MCF 10A (cell line): ENCODE measurements around the gene FCHO1. TPM values are rescaled to one million over a fixed set of nuclear protein-coding genes. Genes with fewer than 3 reads are reported as not detected.
"Not testable (repeated sequence)": the region's sequence is repeated elsewhere in the genome, so short reads cannot be mapped to it uniquely, and the experiment has no call there.

Experiments used
- BruUV-seq: library from RNA; stranded (reverse); fragments of 400-500 nt; replicated peaks from 2 replicates; lab custom pipeline; 2021; lab: Mats Ljungman, UMichigan
- CTCF ChIA-PET: fragments of 300-600 bp; sonication (Branson Sonifier 250); formaldehyde crosslinking; extraction: SDS; loops from one replicate; lab custom pipeline; 2021; ENCODE audit warnings: antibody characterized with exemption, inconsistent platforms; lab: Yijun Ruan, JAX
- POLR2A ChIA-PET: fragments of 300-600, 350-650 bp; sonication (Branson Sonifier 250); formaldehyde crosslinking; extraction: SDS; loops from one replicate; lab custom pipeline; 2020; ENCODE audit warnings: antibody characterized with exemption, inconsistent platforms; lab: Yijun Ruan, JAX
- DNase-seq: peaks from one replicate; pipeline ENCODE4 v3.0.0-alpha.2; 2018; ENCODE audit not compliant: unreplicated experiment
- H3K27ac Mint-ChIP-seq: one replicate; pipeline ENCODE4 v1.8.0; 2022; ENCODE audit warnings: mild to moderate bottlenecking, low read depth, mixed read lengths; ENCODE audit not compliant: unreplicated experiment
- H3K27me3 Mint-ChIP-seq: one replicate; pipeline ENCODE4 v1.8.0; 2022; ENCODE audit warnings: mixed read lengths; ENCODE audit not compliant: insufficient read depth, unreplicated experiment
- H3K36me3 Mint-ChIP-seq: one replicate; pipeline ENCODE4 v1.8.0; 2022; ENCODE audit warnings: mild to moderate bottlenecking, moderate library complexity, mixed read lengths; ENCODE audit not compliant: insufficient read depth, unreplicated experiment
- H3K4me1 Mint-ChIP-seq: one replicate; pipeline ENCODE4 v1.8.0; 2022; ENCODE audit warnings: mixed read lengths; ENCODE audit not compliant: insufficient read depth, unreplicated experiment
- H3K4me3 Mint-ChIP-seq: one replicate; pipeline ENCODE4 v1.8.0; 2022; ENCODE audit warnings: mild to moderate bottlenecking, moderate library complexity, mixed read lengths; ENCODE audit not compliant: unreplicated experiment
- H3K9me3 Mint-ChIP-seq: one replicate; pipeline ENCODE4 v1.8.0; 2022; ENCODE audit warnings: mixed read lengths; ENCODE audit not compliant: unreplicated experiment
- intact Hi-C: fragments of 100-400 bp; cut with micrococcal nuclease; formaldehyde crosslinking; loops from 2 replicates; pipeline ENCODE4 v1.14.1; 2022
- total RNA-seq: library from RNA; stranded (reverse); gene quantifications from 2 replicates; pipeline ENCODE4 v1.2.3, GENCODE V29; 2022
- TF ChIP-seq, protein P1 (sequence below): fragments of 200-600 bp; IDR thresholded peaks from one replicate; pipeline ENCODE4 v1.8.0; 2022; ENCODE audit warnings: antibody characterized with exemption, mild to moderate bottlenecking; ENCODE audit not compliant: unreplicated experiment

Gene FCHO1
- total RNA-seq, 1 experiment from 2014 or later, result 0.23 TPM

DNA sequence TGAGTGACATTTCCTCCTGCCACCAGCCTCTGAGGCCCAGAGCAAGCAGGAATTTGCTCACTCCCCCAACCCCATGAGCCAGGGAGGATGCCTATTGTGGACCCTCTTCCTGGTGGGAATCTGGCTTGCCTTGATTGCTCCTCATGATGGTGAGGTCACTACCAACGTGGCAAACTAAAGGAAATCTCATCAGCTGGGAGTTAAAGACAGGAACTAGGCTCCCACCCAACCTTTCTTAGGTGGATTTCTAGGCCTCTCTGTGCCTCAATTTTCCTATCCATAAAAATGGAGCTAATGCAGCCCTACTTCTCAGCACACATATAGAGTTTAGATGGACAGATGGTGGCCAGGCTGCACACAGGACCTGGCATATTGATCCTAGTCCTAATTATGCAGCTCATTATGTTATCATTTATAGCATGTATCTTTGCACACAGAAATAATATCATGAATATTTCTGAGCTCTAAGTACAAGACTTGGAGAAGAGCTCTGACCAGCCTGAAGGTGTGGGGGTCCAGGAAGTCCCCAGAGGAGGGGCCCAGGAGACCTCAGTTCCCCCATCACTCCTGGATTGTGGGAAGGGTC lies 45.7 kb downstream of the FCHO1 start:
- TF ChIP-seq, protein P1, sequence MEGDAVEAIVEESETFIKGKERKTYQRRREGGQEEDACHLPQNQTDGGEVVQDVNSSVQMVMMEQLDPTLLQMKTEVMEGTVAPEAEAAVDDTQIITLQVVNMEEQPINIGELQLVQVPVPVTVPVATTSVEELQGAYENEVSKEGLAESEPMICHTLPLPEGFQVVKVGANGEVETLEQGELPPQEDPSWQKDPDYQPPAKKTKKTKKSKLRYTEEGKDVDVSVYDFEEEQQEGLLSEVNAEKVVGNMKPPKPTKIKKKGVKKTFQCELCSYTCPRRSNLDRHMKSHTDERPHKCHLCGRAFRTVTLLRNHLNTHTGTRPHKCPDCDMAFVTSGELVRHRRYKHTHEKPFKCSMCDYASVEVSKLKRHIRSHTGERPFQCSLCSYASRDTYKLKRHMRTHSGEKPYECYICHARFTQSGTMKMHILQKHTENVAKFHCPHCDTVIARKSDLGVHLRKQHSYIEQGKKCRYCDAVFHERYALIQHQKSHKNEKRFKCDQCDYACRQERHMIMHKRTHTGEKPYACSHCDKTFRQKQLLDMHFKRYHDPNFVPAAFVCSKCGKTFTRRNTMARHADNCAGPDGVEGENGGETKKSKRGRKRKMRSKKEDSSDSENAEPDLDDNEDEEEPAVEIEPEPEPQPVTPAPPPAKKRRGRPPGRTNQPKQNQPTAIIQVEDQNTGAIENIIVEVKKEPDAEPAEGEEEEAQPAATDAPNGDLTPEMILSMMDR, result no peak
- no TSS peak for BruUV-seq
- DNase-seq, result no peak
- Mint-ChIP-seq H3K4me1 (peaks cover 13% of the 10 kb centered on the region), H3K27ac (peak overlapping the region; percentile 9), H3K36me3 (no peaks in the 10 kb centered on the region), H3K9me3 (no peaks in the 10 kb centered on the region), H3K27me3 (no peaks in the 10 kb centered on the region), H3K4me3 (no peak overlapping the region)
- intact Hi-C loops, result no loop called here
- ChIA-PET POLR2A (interaction anchor here (1.1 kb wide), 1 partner anchor 137 kb away, joined by 4 read pairs; no protein-coding TSS in a partner anchor), CTCF (interaction anchor here (0.6 to 1.0 kb wide), 2 partner anchors 13 to 31 kb away, joined by 3 to 5 read pairs; no protein-coding TSS in a partner anchor)

DNA sequence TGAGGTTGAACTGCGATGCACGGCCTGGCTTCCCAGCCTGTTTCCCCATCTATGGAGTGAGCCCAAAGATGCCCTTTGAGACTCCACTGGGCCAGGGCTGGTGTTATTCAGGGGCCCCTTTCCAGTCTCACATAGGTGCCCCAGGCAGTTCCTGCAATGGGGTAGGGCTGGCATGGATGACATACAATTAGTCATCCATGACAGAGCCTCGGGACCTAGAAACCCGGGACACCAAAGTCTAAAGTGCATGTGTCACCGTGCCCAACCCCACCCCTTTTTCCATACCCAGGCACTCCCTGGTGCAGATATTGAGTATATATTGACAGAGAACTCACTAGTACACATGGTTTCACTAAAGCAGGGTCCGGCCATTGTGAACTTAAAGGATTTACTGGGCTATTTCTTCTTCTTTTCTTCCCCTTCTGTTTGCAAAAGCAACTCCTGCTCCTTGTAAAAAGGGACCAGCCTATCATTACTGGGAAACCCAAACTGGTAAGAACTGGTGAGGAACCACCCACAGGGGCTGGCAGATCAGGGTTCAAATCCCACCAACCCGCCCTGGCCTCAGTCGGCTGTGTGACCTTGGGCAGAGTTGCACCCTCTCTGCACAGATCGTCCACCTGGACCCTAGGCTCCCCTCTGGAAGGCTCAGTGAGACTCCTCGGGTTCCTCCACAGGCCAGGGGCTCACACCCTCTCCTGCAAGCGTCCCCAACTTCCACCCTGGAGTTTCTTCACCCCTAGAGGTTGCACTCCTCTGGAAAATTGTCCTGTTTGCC lies 46.3 kb downstream of the FCHO1 start:
- no peak overlapping the region for H3K4me3 Mint-ChIP-seq
- ChIA-PET CTCF (interaction anchor here (0.6 to 1.0 kb wide), 3 partner anchors 14 to 302 kb away, joined by 3 to 5 read pairs (median 3); no protein-coding TSS in a partner anchor), POLR2A (interaction anchor here (1.1 kb wide), 1 partner anchor 136 kb away, joined by 4 read pairs; no protein-coding TSS in a partner anchor)
- peak; percentile 89 for DNase-seq
- TF ChIP-seq, protein P1, result no peak
- intact Hi-C loops, result no loop called here
- peak overlapping the region; percentile 9 for H3K27ac Mint-ChIP-seq
- peaks cover 13% of the 10 kb centered on the region for H3K4me1 Mint-ChIP-seq
- H3K36me3 Mint-ChIP-seq, result no peaks in the 10 kb centered on the region
- no TSS peak for BruUV-seq
- H3K9me3 Mint-ChIP-seq, result no peaks in the 10 kb centered on the region
- no peaks in the 10 kb centered on the region for H3K27me3 Mint-ChIP-seq

DNA sequence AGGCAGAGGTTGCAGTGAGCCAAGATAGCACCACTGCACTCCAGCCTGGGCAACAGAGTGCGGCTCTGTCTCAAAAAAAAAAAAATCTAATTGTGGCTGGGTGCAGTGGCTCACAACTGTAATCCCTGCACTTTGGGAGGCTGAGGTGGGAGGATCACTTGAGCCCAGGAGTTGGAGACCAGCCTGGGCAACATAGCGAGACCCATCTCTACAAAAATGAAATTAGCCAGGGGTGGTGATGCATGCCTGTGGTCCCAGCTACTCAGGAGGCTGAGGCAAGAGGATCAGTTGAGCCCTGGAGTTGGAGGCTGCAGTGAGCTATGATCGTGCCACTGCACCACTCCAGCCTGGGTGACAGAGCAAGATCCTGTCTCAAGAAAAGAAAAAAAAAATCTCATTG lies 47.3 kb downstream of the FCHO1 start:
- BruUV-seq, DNase-seq, intact Hi-C loops, H3K9me3 Mint-ChIP-seq, H3K4me3 Mint-ChIP-seq, H3K27ac Mint-ChIP-seq, H3K27me3 Mint-ChIP-seq, H3K36me3 Mint-ChIP-seq: not testable (repeated sequence)
- CTCF ChIA-PET, result interaction anchor here (0.6 to 1.0 kb wide), 3 partner anchors 13 to 303 kb away, joined by 3 to 5 read pairs (median 4); no protein-coding TSS in a partner anchor
- POLR2A ChIA-PET, result interaction anchor here (0.6 kb wide), 2 partner anchors 87 to 242 kb away, joined by 3 read pairs; no protein-coding TSS in a partner anchor
- H3K4me1 Mint-ChIP-seq, result peaks cover 13% of the 10 kb centered on the region

DNA sequence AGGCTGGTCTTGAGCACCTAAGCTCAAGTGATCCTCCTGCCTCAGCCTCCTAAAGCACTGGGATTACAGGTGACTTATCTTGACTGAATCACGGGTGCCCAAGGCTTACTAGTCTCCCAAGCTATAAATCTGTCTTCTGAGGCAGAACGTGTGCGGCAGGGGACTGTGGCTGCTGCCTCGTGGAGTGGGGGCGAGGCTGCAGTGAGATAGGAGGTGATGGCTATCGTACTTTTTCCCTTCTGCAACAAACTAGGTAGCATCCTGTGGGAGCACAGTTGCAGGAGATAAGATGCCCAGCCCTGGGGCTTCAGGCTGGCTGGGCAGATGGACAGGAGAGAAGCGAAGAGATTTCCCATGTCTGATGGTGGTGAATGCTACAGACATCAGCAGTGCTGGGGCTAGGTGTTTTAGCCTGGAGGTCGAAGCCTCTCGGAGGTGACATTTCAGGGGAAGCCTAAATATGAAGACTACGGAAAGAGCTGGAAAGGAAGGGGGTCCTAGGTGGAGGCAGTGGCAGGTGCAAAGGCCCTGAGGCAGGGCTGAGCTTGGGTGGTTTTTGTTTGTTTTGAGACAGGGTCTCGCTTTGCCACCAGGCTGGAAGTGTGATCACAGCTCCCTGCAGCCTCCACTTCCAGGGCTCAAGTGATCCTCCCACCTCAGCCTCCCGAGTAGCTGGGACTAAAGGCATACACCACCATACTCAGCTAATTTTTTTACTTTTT lies 51.0 kb downstream of the FCHO1 start:
- H3K9me3 Mint-ChIP-seq, result no peaks in the 10 kb centered on the region
- H3K4me1 Mint-ChIP-seq, result peaks cover 2% of the 10 kb centered on the region
- H3K4me3 Mint-ChIP-seq, result no peak overlapping the region
- no peaks in the 10 kb centered on the region for H3K27me3 Mint-ChIP-seq
- no peaks in the 10 kb centered on the region for H3K36me3 Mint-ChIP-seq
- DNase-seq, result no peak
- H3K27ac Mint-ChIP-seq, result no peak overlapping the region
- POLR2A ChIA-PET, result no interaction called here
- intact Hi-C loops, result no loop called here
- no TSS peak for BruUV-seq
- CTCF ChIA-PET, result interaction anchor here (0.6 to 1.0 kb wide), 4 partner anchors 19 to 275 kb away, joined by 3 to 6 read pairs (median 4); a partner anchor contains a TSS
- TF ChIP-seq, protein P1, result no peak
